GM18520 (cell line): ENCODE measurements around the gene ZNF185.
"Not testable (repeated sequence)": the region's sequence is repeated elsewhere in the genome, so short reads cannot be mapped to it uniquely, and the experiment has no call there.

ENCODE experiments used
- ATAC-seq: cut with Tn5 transposase; IDR thresholded peaks from one replicate; pipeline ENCODE4 v1.9.1; 2021; ENCODE audit not compliant: unreplicated experiment

The ZNF185 gene

GRCh38 chrX:152895121-152895520 is 2.7 kb upstream of the ZNF185 start:
- ATAC-seq = no peak

DNA sequence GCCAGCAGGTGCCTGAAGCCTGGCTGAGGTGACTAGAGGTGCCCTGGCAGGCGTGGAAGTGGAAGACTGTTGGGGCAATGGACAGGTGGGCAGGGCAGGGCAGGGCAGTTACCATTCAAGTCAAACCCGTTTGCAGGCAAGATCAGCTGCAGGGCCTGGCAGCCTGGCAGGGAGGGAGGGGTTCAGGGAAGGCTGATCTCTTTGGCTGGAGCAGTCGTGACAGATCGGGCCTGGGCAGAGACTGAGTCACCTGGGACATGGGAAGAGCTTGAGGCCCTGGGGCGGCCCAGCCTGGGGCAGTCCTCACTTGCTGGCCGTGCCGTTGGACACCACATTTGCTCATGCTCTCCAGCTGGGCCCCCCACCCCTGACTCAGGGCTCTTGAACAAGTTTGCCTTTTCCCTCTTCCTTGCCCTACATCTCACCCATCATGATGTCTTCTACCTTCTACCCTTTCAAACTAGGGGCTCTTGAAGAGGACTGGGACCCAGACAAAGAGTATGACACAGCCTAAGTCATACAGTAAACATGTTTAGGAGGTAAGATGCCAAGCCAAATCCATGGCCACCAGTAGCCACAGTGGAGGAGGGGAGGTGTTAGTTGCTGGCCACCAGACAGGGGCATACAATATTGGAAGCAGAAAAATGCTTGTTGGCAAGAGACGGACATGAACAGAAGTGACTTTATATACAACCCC is 2.0 kb upstream of the ZNF185 start:
- no peak for ATAC-seq

DNA sequence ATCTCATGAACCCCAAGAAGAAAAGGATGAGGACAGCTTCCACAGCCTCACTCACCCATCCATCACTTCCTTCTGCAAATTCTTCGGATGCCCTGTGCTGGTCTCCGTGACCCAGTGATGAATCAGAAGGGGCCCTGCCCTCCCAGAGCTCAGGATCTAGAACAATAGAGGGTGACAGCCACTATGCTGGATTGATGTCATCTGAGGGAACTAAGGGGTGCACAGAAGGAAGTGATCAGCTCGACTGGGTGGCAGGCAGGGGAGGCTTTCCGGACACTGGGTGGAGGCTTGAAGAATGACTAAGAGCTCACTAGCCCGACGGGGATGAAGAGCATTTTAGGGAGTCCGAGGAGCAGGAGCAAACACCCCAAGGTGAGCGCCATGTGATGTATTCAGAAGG is 1.4 kb upstream of the ZNF185 start:
- no peak for ATAC-seq

DNA sequence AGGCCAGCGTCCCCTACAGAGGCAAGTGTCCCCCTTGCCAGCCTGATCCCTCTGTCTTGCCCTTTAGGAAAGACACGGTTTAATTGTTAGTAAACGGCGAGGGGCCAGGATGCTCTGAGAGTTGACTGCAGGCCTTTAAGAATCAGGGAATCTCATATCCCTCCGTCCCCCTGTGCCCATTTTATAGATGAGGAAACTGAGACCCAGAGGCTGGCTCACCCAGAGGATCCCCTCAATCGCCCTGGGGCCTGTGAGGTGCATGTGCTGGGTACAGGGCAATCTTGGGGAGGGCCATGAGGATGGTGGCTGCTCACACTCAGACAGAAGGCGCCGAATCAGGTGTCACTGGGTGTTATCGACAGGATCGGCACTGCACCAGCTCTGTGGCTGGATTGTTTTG is 575 bp downstream of the ZNF185 start:
- no peak for ATAC-seq

DNA sequence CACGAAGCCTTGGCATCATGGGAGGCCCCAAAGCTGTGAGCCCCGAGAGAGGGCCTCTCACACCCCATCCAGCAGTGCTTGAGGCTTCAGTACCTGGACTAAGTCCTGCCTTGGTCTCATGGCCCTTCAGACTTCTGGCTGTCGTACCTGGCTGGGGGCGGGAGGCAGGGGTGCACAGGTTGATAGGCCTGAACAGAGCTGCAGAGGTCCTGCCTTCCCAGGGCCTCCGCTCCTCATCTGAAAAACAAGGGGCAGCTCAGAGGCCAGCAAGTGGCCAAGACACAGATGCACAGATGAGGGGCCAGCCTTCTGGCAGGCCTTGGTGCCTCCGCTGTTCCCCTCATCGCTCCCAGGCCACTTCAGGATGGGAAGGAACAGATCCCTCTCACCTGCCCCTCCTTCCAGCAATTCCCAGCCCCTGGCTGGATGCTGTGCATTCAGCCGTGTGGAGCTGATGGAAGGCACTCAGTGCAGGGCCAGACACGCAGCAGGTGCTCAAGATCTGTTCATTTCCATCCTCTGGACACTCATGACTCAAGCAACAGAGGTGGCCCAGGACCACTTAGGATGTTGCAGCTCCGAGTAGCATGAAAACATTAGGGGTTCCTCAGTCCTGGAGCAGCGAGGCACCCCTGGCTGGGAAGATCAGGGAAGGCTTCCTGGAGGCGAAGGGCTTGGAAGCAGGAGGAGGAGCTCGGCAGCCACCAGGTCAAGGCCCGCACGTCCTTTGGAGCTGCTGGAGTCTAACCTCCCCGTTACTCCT is 1.4 kb downstream of the ZNF185 start:
- ATAC-seq = no peak

DNA sequence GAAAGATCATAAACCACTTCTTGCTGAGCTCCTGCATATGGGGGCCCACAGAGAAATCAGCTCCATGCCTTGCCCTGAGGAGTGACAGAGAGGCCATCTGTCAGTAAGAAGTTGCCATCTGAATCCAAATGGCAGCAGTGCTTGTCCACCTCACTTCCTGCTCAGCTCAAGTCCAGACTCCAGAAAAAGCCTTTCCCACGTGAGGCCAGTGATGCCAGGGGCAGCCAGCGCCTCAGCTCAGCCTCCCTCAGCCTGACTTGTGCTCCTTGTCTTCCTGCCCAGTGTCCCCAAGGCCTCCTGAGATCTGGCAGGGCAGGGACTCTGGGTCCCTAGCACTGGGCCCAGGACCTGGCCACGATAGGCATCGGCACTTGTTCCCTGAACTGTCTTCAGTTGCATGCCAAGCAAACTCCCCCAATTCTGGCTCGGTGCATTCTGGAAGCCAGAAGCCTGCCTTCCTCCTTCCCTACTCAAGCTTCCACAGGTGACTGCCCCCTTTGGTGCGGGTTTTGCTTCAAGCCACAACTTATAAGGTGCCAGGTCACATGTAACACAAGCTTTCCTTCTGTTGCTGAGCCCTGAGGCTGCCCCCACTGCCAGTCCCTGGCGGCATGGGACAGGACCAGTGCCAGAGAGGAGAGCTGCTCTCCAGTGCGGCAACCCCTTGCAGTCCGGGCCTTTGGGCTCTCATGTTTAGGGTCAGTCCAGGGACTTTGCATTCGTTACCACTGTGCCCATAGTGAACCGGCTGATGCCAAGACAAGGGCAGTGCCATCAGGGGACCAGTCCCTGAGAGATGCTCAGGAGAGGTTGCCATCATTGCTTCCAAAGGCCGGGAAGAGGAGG is 2.2 kb downstream of the ZNF185 start:
- ATAC-seq = no peak

DNA sequence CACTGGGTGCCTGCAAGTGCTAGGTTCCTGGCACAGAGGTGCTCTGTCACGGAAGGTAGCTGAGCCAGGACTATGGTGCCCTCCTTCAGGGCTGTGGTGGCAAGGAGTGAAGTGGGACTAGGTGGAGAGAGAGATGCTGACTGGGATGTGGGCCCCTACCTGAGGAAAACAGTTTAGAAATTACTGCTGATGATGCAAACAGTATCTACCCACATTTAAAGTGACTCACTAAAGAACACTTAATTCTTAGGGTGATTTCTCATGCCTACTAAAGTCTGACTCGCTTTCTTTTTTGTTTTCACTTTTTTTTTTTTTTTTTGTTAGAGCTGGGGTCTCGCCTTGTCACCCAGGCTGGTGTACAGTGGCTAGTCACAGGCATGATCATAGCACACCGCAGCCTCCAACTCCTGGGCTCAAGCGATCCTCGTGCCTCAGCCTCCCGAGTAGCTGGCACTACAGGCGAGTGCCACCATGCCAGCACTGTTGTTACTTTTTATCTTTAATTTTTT is 3.1 kb downstream of the ZNF185 start:
- ATAC-seq = no peak

GRCh38 chrX:152901816-152902501 is 4.1 kb downstream of the ZNF185 start:
- ATAC-seq = no peak

DNA sequence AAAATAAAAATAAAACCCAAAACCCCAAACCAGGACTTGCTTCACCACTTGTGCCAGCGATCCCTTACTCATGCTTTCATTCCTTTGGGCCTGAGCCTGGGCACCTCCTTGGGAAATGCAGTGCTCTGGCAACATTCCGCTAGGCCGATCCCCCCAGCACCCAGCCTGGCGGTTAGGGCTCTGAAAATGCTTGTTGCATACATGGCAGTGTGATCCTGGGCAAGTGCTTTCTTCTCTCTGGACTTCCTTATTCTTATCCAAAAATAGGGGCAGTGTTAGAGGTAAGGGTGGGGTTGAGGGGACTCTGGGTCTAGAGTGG is 4.6 kb downstream of the ZNF185 start:
- no peak for ATAC-seq

DNA sequence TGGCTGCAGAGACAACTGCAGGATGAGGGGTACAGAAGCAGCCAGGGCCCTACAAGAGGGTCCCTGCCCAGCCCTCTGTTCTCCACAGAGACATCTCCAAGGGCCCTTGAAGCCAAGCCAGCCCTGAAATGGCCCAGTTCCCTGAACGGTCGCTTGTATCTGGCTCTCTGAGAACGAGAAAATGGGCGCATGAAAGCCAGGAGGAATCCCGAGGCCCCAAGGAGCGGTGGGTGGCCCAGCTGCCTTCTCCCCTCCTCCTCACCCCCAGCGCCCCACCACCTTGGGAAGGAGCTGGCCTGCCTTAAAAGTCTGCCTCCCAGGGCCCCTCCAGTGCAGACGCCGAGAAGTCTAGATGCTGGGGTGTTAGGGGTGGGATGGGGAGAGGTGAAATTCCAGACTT is 5.7 kb downstream of the ZNF185 start:
- no peak for ATAC-seq

DNA sequence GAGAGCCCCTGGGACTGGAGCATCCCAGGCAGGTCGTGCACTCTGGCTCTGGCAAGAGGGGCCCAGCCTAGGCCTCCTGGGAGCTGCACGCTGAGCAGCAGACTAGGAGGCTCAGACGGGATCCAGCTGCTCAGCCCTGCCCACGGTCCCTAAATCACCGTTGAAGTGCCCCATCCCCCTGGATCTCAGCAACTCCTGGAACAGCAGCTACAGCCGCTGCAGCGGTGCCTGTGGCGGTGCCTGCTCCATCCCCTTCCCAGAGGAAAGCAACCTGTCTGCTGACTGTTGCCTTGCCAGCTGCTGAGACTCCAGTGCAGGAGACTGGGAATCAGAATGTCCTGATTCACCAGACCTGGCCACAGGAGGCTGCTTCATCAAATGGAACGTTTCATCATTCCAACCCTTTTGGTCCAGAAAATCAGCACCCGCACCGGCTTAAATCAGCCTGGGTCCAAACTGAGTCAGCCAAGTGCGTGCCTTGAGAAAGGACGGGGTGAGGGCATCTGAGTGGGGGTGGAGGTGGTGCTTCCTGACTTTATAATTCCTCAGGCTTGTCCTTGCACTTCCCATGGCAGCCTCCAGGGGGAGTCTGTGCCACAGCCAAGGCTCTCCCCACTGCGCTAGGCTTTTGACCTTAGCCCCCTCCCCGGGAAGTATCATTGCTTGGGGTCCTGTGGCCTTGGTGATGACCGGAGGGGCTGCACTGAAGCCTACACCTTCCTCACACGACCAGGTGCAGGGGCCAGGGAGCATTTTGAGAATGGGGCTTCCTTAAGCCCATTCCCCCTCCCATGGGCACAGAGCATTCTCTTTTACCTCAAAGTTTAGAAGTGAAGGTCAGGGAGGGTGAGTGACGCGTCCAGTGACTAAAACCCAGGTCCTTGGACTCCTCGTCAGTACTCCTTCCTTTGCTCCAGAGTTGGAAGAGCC is 6.5 kb downstream of the ZNF185 start:
- ATAC-seq = no peak

DNA sequence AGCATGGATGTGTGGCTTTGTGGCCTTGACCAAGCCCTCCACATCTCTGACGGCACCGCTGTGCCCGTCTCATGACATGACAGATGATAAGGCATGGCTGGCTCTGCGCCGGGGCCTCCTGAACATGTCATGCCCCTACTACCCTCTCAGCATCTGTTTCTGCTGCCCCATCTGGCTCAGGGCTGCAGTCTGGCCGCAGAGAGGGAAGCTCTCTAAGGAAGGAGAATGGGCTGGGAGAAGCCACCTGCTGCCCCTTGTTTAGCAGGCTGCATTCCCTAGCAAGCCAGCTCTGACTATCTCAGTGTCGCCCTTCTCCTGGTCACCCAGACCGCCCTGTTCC is 7.2 kb downstream of the ZNF185 start:
- no peak for ATAC-seq

- no peak for ATAC-seq
These were observed 9.3 kb downstream of the ZNF185 start for GRCh38 chrX:152907084-152907651.

DNA sequence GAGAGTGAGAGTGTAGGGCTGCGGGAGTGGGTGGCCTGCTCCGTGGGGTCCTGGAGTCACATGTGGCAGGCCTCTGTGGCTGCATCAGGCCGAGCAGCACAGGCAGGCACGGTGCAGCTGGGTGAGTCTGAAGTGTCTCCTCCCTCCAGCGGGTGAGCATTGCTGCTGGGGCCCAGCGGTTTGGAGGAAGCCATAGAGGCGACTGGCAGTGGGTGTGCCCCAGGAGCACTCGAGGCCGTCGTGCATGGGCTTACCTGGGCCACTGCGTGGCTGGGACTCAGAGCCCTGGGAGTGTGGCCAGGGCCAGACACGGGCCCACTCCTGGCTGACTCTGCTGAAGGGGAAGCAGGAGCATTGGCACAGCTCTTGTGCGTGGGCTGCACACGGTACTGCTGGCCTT is 10.6 kb downstream of the ZNF185 start:
- ATAC-seq = no peak

DNA sequence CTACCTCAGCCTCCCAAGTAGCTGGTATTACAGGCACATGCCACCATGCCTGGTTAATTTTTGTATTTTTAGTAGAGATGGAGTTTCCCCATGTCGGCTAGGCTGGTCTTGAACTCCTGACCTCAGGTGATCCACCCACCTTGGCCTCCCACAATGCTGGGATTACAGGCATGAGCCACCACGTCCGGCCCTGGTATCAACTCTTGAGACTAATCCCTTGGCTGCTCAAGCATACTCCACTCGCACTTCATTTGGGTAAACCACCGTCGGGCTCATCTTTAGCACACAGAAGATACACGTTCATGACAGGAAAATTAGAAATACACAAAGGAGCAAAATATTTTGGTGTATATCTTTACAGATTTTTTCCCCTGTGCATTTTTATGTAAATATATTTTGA is 12.2 kb downstream of the ZNF185 start:
- not testable (repeated sequence) for ATAC-seq

- ATAC-seq = no peak
These were observed 14.2 kb downstream of the ZNF185 start for GRCh38 chrX:152912106-152912505.

DNA sequence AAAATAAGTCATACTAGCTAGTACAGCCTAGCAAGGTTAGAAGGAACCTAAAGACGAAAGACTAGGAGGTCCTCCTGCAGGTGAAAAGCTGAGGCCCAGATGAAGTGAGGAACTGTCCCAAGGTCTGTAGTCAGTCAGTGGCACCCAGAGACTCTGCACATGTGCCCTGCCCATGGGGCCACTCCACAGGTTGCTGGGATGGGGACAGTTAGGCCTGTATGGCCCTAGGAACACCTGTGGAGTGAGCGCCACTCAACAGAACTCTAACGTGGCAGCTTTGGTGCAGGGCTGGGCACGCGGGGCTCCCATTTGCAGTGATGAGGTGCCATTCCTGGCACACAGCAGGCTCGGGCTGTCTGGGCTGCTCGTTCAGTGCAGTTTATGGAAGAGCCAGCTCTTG is 14.8 kb downstream of the ZNF185 start:
- no peak for ATAC-seq

DNA sequence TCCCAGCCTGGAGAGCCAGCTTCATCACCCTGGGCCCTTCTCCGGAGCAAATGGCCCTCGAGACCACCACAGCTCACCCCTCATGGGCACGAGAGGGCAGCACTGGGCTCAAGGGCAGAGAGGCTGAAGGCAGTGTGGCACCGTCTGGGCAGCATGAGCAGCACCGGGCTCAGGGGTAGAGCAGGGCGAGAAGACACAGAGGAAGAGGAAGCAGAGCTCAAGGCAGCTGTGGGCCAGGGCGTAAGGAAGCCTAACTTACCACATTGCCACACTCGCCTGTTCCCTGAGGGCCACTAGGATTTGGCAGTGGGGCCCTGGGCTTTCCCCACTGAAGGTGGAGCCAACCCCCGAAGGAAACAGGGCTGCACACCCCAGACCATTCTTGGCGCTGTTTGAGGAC is 15.5 kb downstream of the ZNF185 start:
- no peak for ATAC-seq

DNA sequence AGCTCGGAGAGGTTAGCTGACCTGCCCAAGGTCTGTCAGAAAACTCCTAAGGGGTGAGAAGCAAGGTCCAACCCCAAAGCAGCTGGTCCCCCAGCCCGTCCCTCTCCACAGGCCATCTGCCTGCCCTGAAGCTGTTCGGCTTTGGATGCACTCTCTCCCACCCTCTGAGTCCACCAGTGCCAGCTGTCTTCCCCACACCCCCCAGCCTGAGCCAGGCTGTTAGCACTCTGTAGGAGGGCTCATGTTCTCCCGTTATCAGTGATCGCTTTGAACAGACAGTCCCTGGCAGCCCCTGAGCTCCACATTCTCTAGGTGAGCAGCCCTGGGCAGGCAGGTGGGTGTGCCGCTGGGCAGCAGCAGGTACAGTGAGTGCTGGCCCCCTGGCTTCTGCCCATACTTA is 16.0 kb downstream of the ZNF185 start:
- ATAC-seq = no peak
